Activated naive CD4-positive, alpha-beta T cell treated with anti-CD3 and anti-CD28 coated beads, Interleukin-2, amount 50 U/mL, for 72 hours (primary cell): ENCODE results near the gene PRPS1L1. TPM values are rescaled to one million over a fixed set of nuclear protein-coding genes. Genes with fewer than 3 reads are reported as not detected.
A peak's percentile ranks its signal among the peaks of the same experiment; 100 is the strongest.

Experiments
- ATAC-seq, 2 donors: fragments of 150-1000 bp; cut with Tn5 transposase; 2 replicates each; pipeline ENCODE4 v1.10.0; 2021; ENCODE audit warnings: mild to moderate bottlenecking in 2 of 2, moderate library complexity in 2 of 2
- DNase-seq, 2 donors: peaks; one replicate each; pipeline ENCODE4 v3.0.0; 2021 to 2022; ENCODE audit warnings: low spot score in 2 of 2
- H3K27ac Mint-ChIP-seq, 2 donors: one replicate each; pipeline ENCODE4 v1.8.0; 2022; ENCODE audit warnings: mild to moderate bottlenecking in 2 of 2, mixed read lengths in 2 of 2
- H3K36me3 Mint-ChIP-seq, 2 donors: one replicate each; pipeline ENCODE4 v1.8.0; 2022; ENCODE audit warnings: mixed read lengths in 2 of 2
- H3K9me3 Mint-ChIP-seq, 2 donors: one replicate each; pipeline ENCODE4 v1.8.0; 2022; ENCODE audit warnings: mixed read lengths in 2 of 2
- total RNA-seq, 2 donors: library from RNA; stranded (reverse); gene quantifications; one replicate each; pipeline ENCODE4 v1.2.3, GENCODE V29; 2022

PRPS1L1 gene
- total RNA-seq, 2 donors from 2014 or later: not detected

DNA sequence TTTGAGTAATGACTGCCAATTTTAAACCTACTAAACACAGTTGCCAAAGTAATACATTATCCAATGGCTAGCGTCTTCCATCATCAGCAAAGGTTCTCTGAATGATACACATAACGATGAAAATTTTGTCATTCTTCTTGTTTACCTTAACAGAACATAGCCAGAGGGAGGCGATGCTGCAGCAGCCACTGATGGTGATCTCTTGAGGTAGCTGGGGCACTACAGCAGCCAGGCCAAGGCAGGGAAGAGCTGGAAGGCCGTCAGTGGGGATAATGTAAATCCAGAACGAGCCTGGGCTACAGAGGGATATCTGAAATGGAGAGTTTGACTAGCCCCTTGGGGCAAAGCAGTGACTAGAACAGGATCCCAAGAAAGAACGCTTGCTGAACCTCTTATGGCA lies 38.8 kb downstream of the PRPS1L1 start:
- DNase-seq: no peak
- ATAC-seq: no peak
- no peaks in the 10 kb centered on the region for H3K9me3 Mint-ChIP-seq
- no peak overlapping the region for H3K27ac Mint-ChIP-seq
- no peaks in the 10 kb centered on the region for H3K36me3 Mint-ChIP-seq

DNA sequence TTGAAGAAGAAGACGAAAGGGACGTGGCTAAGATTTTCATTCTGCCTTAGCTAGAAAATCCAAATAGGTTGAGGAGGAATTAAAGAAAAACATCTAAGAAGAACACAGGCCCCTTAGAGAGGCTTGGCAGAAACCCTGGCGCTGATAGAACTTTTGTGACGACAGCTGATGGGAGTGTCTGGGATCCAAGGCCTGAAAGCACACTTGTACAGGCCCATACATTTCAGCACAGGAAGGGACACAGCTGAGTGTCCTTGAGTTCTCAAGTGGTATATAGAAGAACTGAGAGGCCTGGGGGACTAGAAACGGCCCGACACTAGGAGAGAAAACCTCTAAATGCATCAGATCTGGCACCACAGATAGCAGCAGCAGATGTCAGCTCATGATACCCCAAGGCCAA lies 39.5 kb downstream of the PRPS1L1 start:
- Mint-ChIP-seq H3K27ac (no peak overlapping the region), H3K9me3 (peaks cover 0 to 2% of the 10 kb centered on the region in 2 donors), H3K36me3 (no peaks in the 10 kb centered on the region)
- ATAC-seq (no peak), DNase-seq (no peak)

DNA sequence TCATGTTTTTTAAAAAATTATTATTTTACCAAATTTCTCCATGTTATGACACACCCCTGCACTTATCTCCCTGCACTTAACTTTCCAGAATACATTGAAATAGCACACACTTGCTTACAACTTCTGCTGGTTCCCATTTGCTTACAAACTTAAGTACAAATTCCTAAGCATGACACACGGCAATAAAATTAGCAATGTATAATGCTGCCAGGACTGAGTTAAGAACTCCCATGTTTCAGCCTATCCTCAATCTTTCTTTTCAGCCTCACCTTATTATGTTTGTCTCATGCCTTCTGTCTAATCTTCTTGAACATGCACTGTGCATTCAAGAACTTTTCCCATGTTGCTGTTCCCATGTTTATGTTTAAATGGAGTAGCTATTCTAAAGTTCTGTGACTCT lies 40.8 kb downstream of the PRPS1L1 start:
- DNase-seq (no peak), ATAC-seq (no peak)
- Mint-ChIP-seq H3K9me3 (peaks cover 0 to 4% of the 10 kb centered on the region in 2 donors), H3K27ac (no peak overlapping the region), H3K36me3 (no peaks in the 10 kb centered on the region)

DNA sequence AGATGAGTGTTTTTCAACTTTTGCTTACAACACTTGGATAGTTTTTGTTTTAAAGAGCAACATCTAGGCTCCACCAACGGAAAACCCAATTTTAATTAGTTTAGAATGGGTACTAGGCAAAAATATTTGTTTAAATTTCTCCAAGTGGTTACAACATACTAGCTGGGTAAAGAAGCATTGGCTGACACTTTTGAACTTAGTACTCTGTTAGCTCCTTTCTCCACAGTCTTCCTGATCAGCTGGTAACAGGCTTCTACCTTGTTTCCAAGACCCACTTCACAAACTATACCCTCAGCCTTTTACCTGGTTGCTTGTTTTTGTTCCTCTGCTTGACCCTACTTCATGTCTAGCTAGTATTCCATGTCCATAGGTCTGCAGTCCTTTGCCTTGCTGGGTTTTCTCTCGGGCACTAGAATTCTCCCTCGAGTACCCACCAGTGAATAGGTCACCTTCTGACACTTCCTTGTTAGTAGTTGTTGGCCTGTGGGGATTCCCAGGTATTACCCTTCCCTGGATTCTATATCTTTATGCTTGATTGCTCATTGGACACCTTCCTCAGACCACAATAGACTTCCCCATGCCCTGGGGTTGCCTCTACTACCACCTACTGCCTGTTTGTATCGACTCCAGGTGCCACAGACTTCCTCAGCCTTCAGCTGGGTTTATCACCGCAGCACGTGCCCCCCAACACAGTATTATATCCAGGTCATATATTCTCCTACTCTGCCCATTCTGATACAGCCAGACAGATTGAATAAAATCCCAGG lies 42.0 kb downstream of the PRPS1L1 start:
- H3K36me3 Mint-ChIP-seq: no peaks in the 10 kb centered on the region
- ATAC-seq (no peak), DNase-seq (no peak)
- H3K9me3 Mint-ChIP-seq: peaks cover 0 to 4% of the 10 kb centered on the region in 2 donors
- H3K27ac Mint-ChIP-seq: no peak overlapping the region

DNA sequence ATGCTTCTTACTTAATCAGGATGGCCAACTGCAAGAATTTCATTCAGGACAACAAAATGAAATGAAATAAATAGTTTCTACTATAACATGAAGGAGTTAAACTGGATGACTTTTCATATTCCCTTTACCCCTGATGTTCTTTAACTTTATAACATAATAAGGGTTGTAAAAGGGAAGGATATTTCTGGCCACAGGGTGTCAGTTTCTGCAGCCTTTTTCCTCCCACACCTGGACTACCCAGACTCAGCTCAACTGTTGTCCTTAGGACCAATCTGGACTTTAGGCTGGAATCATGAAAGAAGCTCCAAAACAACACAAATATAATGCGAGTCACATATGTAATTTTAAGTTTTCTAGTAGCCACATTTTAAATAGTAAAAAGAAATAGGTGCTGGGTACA lies 43.4 kb downstream of the PRPS1L1 start:
- no peak for ATAC-seq
- no peak for DNase-seq
- Mint-ChIP-seq H3K9me3 (peaks cover 0 to 4% of the 10 kb centered on the region in 2 donors), H3K36me3 (no peaks in the 10 kb centered on the region), H3K27ac (no peak overlapping the region)

DNA sequence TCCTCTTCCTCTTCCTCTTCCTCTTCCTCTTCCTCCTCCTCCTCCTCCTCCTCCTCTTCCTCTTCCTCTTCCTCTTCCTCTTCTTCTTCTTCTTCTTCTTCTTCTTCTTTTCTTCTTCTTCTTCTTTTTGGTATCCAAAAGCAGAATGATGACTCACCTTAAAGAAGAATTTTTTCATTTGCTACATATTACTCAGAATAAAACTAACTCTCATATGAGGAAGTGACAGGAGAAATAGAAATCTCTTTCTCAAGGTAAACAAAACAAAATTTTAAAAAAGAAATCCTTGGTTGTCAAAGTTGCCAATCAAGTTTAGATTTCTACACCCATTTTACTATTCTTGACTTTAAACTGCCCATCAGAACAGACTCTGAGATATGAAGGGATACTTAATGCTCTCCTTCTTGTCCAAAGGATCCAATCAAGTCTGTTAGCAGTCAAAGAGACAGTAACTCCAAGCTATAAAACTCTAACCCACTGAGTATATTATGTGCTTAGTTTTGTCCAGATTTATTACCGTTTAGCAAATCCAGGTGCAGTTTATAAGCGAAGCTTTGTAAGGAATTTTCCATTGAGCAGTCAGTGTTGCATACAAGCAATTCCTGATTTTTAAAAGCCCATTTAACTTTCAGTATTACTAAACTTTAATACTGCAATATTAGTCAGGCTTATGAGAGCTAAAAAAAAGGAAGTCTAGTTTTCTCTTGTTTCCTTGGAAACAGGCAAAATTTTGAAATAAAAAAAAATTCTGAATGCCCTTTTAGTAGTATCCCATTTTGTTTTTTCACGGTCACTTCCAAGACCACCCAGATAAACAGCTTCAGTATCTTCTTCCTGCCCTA lies 44.2 kb downstream of the PRPS1L1 start:
- Mint-ChIP-seq H3K36me3 (no peaks in the 10 kb centered on the region), H3K27ac (no peak overlapping the region), H3K9me3 (peaks cover 0 to 4% of the 10 kb centered on the region in 2 donors)
- ATAC-seq (peak in 1 of 2 donors; percentile 44), DNase-seq (no peak)

DNA sequence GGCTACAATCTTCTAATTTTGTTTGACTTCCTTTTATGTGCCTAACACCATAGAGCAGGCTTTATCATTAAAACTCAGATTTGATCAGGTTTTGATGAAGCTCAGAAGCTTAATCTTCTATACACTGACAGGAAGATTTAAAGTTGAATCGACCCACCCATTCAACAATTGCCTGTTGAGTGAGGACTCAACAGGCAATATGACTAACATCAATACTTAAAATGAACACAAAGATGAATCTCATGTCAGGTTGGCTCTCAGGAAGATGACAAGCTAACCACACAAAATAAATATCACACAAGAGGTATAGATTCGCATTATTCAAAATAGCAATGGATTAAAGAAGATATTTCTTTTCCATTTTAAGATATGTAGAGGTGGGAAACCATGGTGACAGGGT lies 50.7 kb downstream of the PRPS1L1 start:
- Mint-ChIP-seq H3K9me3 (no peaks in the 10 kb centered on the region), H3K27ac (no peak overlapping the region), H3K36me3 (no peaks in the 10 kb centered on the region)
- ATAC-seq: peak in 1 of 2 donors; percentile 78
- DNase-seq: no peak

Other genes with a start within 250 kb of the PRPS1L1 start
- gene SNX13, start 87.4 kb downstream of the PRPS1L1 start, total RNA-seq: 10 to 100 TPM; 22.4 to 25.6 TPM